Endodermal cell (in vitro differentiated cells): ENCODE measurements around the gene KDM2A. TPM values are rescaled to one million over a fixed set of nuclear protein-coding genes. Genes with fewer than 3 reads are reported as not detected.
A peak's percentile ranks its signal among the peaks of the same experiment; 100 is the strongest.

Source experiments
- DNase-seq: peaks from one replicate; pipeline ENCODE4 v3.0.0-alpha.2; 2017
- H3K27ac ChIP-seq: 2 replicates; pipeline ENCODE4 v1.5.1; 2013; ENCODE audit warnings: mild to moderate bottlenecking, low read depth, low read length, moderate library complexity
- H3K27me3 ChIP-seq: 2 replicates; pipeline ENCODE4 v1.6.1; 2013; ENCODE audit warnings: mild to moderate bottlenecking, low read length, moderate library complexity; ENCODE audit not compliant: insufficient read depth, control insufficient read depth, poor library complexity, severe bottlenecking
- H3K36me3 ChIP-seq: 2 replicates; pipeline ENCODE4 v1.7.0; 2013; ENCODE audit warnings: mild to moderate bottlenecking, low read length, moderate library complexity; ENCODE audit not compliant: control insufficient read depth, insufficient read depth
- H3K4me1 ChIP-seq: one replicate; pipeline ENCODE4 v1.7.0; 2013; ENCODE audit warnings: low read length; ENCODE audit not compliant: control insufficient read depth, insufficient read depth
- H3K4me3 ChIP-seq: 2 replicates; pipeline ENCODE4 v1.5.1; 2013; ENCODE audit warnings: mild to moderate bottlenecking, low read length, moderate library complexity
- H3K9ac ChIP-seq: 2 replicates; pipeline ENCODE4 v1.6.1; 2013; ENCODE audit warnings: mild to moderate bottlenecking, low read length, moderate library complexity; ENCODE audit not compliant: poor library complexity, severe bottlenecking; ENCODE audit errors: extremely low read depth
- H3K9me3 ChIP-seq: 2 replicates; pipeline ENCODE4 v1.6.1; 2013; ENCODE audit warnings: mild to moderate bottlenecking, low read length, moderate library complexity; ENCODE audit not compliant: control insufficient read depth
- H3K27ac Mint-ChIP-seq: 2 replicates; pipeline ENCODE4 v1.8.0; 2020; ENCODE audit warnings: mixed read lengths
- H3K27me3 Mint-ChIP-seq: 2 replicates; pipeline ENCODE4 v1.8.0; 2021; ENCODE audit warnings: mild to moderate bottlenecking, mixed read lengths; ENCODE audit not compliant: insufficient read depth
- H3K36me3 Mint-ChIP-seq: 2 replicates; pipeline ENCODE4 v1.8.0; 2020; ENCODE audit warnings: low read depth, mixed read lengths
- H3K4me1 Mint-ChIP-seq: 2 replicates; pipeline ENCODE4 v1.8.0; 2020; ENCODE audit warnings: mixed read lengths
- H3K4me3 Mint-ChIP-seq: 2 replicates; pipeline ENCODE4 v1.8.0; 2020; ENCODE audit warnings: mild to moderate bottlenecking, moderate library complexity, mixed read lengths
- H3K9me3 Mint-ChIP-seq: 2 replicates; pipeline ENCODE4 v1.8.0; 2020; ENCODE audit warnings: mild to moderate bottlenecking, mixed read lengths
- CTCF ChIP-seq: fragments of 200-600 bp; sonication (generic); conservative IDR thresholded peaks from 2 replicates; pipeline ENCODE4 v1.5.0; 2021; ENCODE audit warnings: antibody characterized with exemption, mild to moderate bottlenecking
- WGBS, 2 experiments: methylation state at CpG; one replicate each; pipeline versions ENCODE4 v1.1.5 to v1.1.7; 2013; ENCODE audit warnings: missing lambda C conversion rate in 2 of 2, mixed read lengths in 1 of 2; ENCODE audit not compliant: insufficient coverage in 1 of 2, insufficient read length in 1 of 2; 5-methylcytosine and 5-hydroxymethylcytosine counted together
- total RNA-seq, 2 donors: library from RNA; stranded (reverse); fragmentation: NEBNext Ultra II Directional in 1 of 2; extraction: Animal tissue kit (Norgen Biotek cat#: 25700) in 1 of 2; gene quantifications; 2 replicates in 1 of 2; 3 replicates in 1 of 2; pipeline ENCODE4 v1.2.1, GENCODE V29; 2021

The KDM2A gene
- total RNA-seq, 2 donors from 2014 or later = 59.4 to 75.4 TPM

- H3K27ac ChIP-seq = peak overlapping the region; percentile 82
- WGBS, 2 experiments = 88 to 97% methylated on average over 7 to 16 of the region's 16 CpGs
- peaks cover 18% of the 10 kb centered on the region for H3K36me3 Mint-ChIP-seq
- H3K4me3 Mint-ChIP-seq = no peak overlapping the region
- H3K9me3 ChIP-seq = no peaks in the 10 kb centered on the region
- no peak overlapping the region for H3K9ac ChIP-seq
- H3K9me3 Mint-ChIP-seq = no peaks in the 10 kb centered on the region
- H3K4me3 ChIP-seq = no peak overlapping the region
- no peaks in the 10 kb centered on the region for H3K27me3 Mint-ChIP-seq
- no peaks in the 10 kb centered on the region for H3K4me1 ChIP-seq
- TF ChIP-seq CTCF = peak; percentile 49
- DNase-seq = peak; percentile 75
- peaks cover 3% of the 10 kb centered on the region for H3K4me1 Mint-ChIP-seq
- H3K27ac Mint-ChIP-seq = peak overlapping the region; percentile 52
- H3K36me3 ChIP-seq = peaks cover 12% of the 10 kb centered on the region
- no peaks in the 10 kb centered on the region for H3K27me3 ChIP-seq
Measured at GRCh38 chr11:67276781-67277230, 157.7 kb downstream of the KDM2A start.

GRCh38 chr11:67277231-67277961 is 158.3 kb downstream of the KDM2A start:
- Histone ChIP-seq H3K36me3 (peaks cover 12% of the 10 kb centered on the region), H3K27me3 (no peaks in the 10 kb centered on the region), H3K9ac (no peak overlapping the region), H3K9me3 (no peaks in the 10 kb centered on the region), H3K4me1 (no peaks in the 10 kb centered on the region), H3K27ac (peak overlapping the region; percentile 82), H3K4me3 (no peak overlapping the region)
- no peak overlapping the region for H3K4me3 Mint-ChIP-seq
- no peak for TF ChIP-seq CTCF
- peak; percentile 89 for DNase-seq
- 65 to 77% methylated on average over 8 to 24 of the region's 24 CpGs for WGBS, 2 experiments
- peaks cover 3% of the 10 kb centered on the region for H3K4me1 Mint-ChIP-seq
- H3K9me3 Mint-ChIP-seq = no peaks in the 10 kb centered on the region
- H3K27me3 Mint-ChIP-seq = no peaks in the 10 kb centered on the region
- H3K27ac Mint-ChIP-seq = peak overlapping the region; percentile 52
- H3K36me3 Mint-ChIP-seq = peaks cover 22% of the 10 kb centered on the region

DNA sequence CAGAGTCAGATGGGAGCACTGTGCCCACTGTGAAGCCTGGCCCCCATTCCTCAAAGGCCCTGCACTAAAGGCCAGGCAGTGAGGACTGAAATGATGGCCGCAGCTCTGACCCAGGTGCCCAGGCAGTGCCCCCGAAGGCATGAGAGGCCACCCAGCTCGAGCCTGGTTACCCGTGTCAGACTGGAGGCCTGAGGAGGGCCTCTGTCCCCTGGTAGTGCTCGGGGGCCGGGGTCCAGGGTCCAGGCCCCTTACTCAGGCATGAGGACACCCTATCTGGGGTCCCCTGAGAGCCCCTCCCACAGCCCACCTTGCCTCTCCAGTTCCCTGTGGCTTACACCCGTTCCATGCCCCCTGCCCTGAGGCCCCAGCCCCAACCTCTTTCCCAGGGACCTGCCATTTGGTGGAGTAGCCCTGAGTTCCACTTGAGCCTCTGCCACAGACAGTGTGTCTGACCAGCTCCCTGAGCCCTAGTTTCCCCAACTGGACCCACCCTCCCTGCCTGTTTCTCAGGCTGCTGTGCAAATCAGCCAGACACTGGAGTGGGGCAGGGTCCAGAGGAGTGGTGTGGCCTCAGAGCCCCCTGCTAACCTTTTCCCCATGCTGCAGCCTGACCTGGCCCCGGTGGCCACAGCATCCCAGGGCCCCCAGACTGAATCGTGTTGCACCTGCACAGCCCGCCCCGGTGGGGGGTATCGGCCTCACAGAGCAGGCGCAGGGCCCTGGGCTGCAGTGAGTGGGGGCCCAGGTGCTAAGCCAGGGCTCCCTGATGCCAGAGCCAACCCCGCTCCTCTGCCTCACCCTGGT is 159.3 kb downstream of the KDM2A start:
- H3K4me1 Mint-ChIP-seq = peaks cover 3% of the 10 kb centered on the region
- H3K4me3 Mint-ChIP-seq = no peak overlapping the region
- no peak for TF ChIP-seq CTCF
- peaks cover 31% of the 10 kb centered on the region for H3K36me3 Mint-ChIP-seq
- no peak overlapping the region for H3K4me3 ChIP-seq
- no peak for DNase-seq
- H3K9ac ChIP-seq = no peak overlapping the region
- H3K9me3 ChIP-seq = no peaks in the 10 kb centered on the region
- peak overlapping the region; percentile 82 for H3K27ac ChIP-seq
- H3K4me1 ChIP-seq = no peaks in the 10 kb centered on the region
- H3K27ac Mint-ChIP-seq = no peak overlapping the region
- no peaks in the 10 kb centered on the region for H3K27me3 ChIP-seq
- WGBS, 2 experiments = 93 to 94% methylated on average over 6 to 14 of the region's 14 CpGs
- H3K9me3 Mint-ChIP-seq = no peaks in the 10 kb centered on the region
- no peaks in the 10 kb centered on the region for H3K27me3 Mint-ChIP-seq
- peaks cover 18% of the 10 kb centered on the region for H3K36me3 ChIP-seq
